Caco-2 (cell line): ENCODE results near the gene PPP1R9A. TPM values are rescaled to one million over a fixed set of nuclear protein-coding genes. Genes with fewer than 3 reads are reported as not detected.

Experiments
- BruUV-seq: library from RNA; stranded (reverse); fragments of 400-500 nt; replicated peaks from 2 replicates; lab custom pipeline; 2021; lab: Mats Ljungman, UMichigan
- CTCF ChIA-PET: fragments of 300-600 bp; sonication (Branson Sonifier 250); formaldehyde crosslinking; loops from one replicate; lab custom pipeline; 2022; ENCODE audit warnings: antibody characterized with exemption; lab: Charles Lee
- POLR2A ChIA-PET: fragments of 300-600 bp; sonication (Branson Sonifier 250); formaldehyde crosslinking; loops from one replicate; lab custom pipeline; 2022; ENCODE audit warnings: antibody characterized with exemption; lab: Charles Lee
- DNase-seq, 2 experiments: peaks; one replicate each; pipeline versions ENCODE4 v3.0.0 to v3.0.0-alpha.2; 2020 to 2022
- H3K27me3 ChIP-seq: replicated peaks from 2 replicates; pipeline ENCODE4 v1.6.0; 2011; ENCODE audit warnings: low read length; ENCODE audit not compliant: control insufficient read depth, insufficient read depth
- H3K36me3 ChIP-seq: 2 replicates; pipeline ENCODE4 v1.5.1; 2011; ENCODE audit warnings: low read length; ENCODE audit not compliant: control insufficient read depth, insufficient read depth
- H3K4me1 ChIP-seq: fragments of 250-450 bp; sonication (Bioruptor Pico); 2 replicates; pipeline ENCODE4 v1.5.1; 2020; ENCODE audit warnings: mild to moderate bottlenecking
- H3K4me3 ChIP-seq: 2 replicates; pipeline ENCODE4 v1.5.1; 2011; ENCODE audit warnings: low read depth, mild to moderate bottlenecking, control low read depth, low read length
- H3K9me3 ChIP-seq: fragments of 250-450 bp; sonication (Bioruptor Pico); 2 replicates; pipeline ENCODE4 v1.5.1; 2020; ENCODE audit warnings: mild to moderate bottlenecking, moderate library complexity
- H3K27ac Mint-ChIP-seq: one replicate; pipeline ENCODE4 v1.8.0; 2022; ENCODE audit warnings: mixed read lengths; ENCODE audit not compliant: unreplicated experiment
- H3K27me3 Mint-ChIP-seq: one replicate; pipeline ENCODE4 v1.8.0; 2022; ENCODE audit warnings: mixed read lengths; ENCODE audit not compliant: insufficient read depth, unreplicated experiment
- H3K36me3 Mint-ChIP-seq: one replicate; pipeline ENCODE4 v1.8.0; 2022; ENCODE audit warnings: mild to moderate bottlenecking, mixed read lengths; ENCODE audit not compliant: insufficient read depth, unreplicated experiment
- H3K4me1 Mint-ChIP-seq: one replicate; pipeline ENCODE4 v1.8.0; 2022; ENCODE audit warnings: low read depth, mixed read lengths; ENCODE audit not compliant: unreplicated experiment
- H3K4me3 Mint-ChIP-seq: one replicate; pipeline ENCODE4 v1.8.0; 2022; ENCODE audit warnings: mild to moderate bottlenecking, moderate library complexity, mixed read lengths; ENCODE audit not compliant: unreplicated experiment
- H3K9me3 Mint-ChIP-seq: one replicate; pipeline ENCODE4 v1.8.0; 2022; ENCODE audit warnings: mixed read lengths; ENCODE audit not compliant: unreplicated experiment
- intact Hi-C: fragments of 100-400 bp; cut with micrococcal nuclease; formaldehyde crosslinking; loops from one replicate; pipeline ENCODE4 v1.10.0; 2022; ENCODE audit not compliant: unreplicated experiment
- total RNA-seq: library from RNA; stranded (reverse); gene quantifications from 2 replicates; pipeline ENCODE4 v1.2.3, GENCODE V29; 2022
- TF ChIP-seq, protein P1 (sequence below), 2 experiments: fragments of 200-600 bp in 1 of 2; IDR thresholded peaks; 1 replicate in 1 of 2; 2 replicates in 1 of 2; pipeline versions ENCODE4 v1.5.1 to v1.8.0; 2011 to 2022; ENCODE audit warnings: antibody characterized with exemption in 1 of 2, control low read depth in 1 of 2, inconsistent platforms in 1 of 2, low read depth in 1 of 2, low read length in 1 of 2, mild to moderate bottlenecking in 1 of 2, moderate library complexity in 1 of 2; ENCODE audit not compliant: insufficient read depth in 1 of 2, severe bottlenecking in 1 of 2, unreplicated experiment in 1 of 2

The PPP1R9A gene
- total RNA-seq, 1 experiment from 2014 or later: 37.4 TPM

GRCh38 chr7:94882891-94883290 is 24.5 kb upstream of the PPP1R9A start:
- TF ChIP-seq, protein P1, sequence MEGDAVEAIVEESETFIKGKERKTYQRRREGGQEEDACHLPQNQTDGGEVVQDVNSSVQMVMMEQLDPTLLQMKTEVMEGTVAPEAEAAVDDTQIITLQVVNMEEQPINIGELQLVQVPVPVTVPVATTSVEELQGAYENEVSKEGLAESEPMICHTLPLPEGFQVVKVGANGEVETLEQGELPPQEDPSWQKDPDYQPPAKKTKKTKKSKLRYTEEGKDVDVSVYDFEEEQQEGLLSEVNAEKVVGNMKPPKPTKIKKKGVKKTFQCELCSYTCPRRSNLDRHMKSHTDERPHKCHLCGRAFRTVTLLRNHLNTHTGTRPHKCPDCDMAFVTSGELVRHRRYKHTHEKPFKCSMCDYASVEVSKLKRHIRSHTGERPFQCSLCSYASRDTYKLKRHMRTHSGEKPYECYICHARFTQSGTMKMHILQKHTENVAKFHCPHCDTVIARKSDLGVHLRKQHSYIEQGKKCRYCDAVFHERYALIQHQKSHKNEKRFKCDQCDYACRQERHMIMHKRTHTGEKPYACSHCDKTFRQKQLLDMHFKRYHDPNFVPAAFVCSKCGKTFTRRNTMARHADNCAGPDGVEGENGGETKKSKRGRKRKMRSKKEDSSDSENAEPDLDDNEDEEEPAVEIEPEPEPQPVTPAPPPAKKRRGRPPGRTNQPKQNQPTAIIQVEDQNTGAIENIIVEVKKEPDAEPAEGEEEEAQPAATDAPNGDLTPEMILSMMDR (IDR thresholded peaks at IDR 0.05; ENCODE audit: insufficient read depth in 1 of 2, low read depth in 1 of 2, low read length in 1 of 2, severe bottlenecking in 1 of 2, unreplicated experiment in 1 of 2): no peak
- CTCF ChIA-PET: no interaction called here
- peaks cover 6% of the 10 kb centered on the region for H3K9me3 ChIP-seq
- no peak overlapping the region for H3K4me3 ChIP-seq
- Mint-ChIP-seq H3K27me3 (no peaks in the 10 kb centered on the region), H3K36me3 (no peaks in the 10 kb centered on the region), H3K4me1 (no peaks in the 10 kb centered on the region), H3K4me3 (no peak overlapping the region), H3K9me3 (peaks cover 16% of the 10 kb centered on the region), H3K27ac (no peak overlapping the region)
- BruUV-seq: no TSS peak
- intact Hi-C loops: no loop called here
- POLR2A ChIA-PET: no interaction called here
- no peaks in the 10 kb centered on the region for H3K4me1 ChIP-seq
- DNase-seq: no peak
- H3K27me3 ChIP-seq: no peaks in the 10 kb centered on the region
- H3K36me3 ChIP-seq: no peaks in the 10 kb centered on the region

DNA sequence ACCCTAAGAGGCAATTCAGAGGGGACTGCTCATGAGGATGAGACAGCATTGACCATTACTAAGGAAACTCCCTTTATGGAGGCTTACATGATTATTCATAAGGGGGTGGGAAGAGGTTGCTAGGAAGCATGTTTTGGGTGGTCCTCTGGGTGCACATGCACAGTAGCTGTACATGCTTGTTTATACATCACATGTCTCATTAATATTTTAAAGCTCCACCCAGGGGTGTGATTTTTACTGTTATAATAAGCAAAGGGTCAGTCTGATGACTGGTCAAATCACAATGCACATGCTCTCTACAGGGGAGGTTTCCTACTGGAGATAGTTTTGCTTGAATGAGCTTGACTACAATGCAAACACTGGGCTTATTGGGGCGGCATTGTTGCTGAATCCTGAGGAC is 23.8 kb upstream of the PPP1R9A start:
- no peaks in the 10 kb centered on the region; the same call in 1 of the 2 replicates for H3K9me3 ChIP-seq
- intact Hi-C loops: no loop called here
- no peak overlapping the region for H3K27ac Mint-ChIP-seq
- TF ChIP-seq, protein P1 (IDR thresholded peaks at IDR 0.05; ENCODE audit: insufficient read depth in 1 of 2, low read depth in 1 of 2, low read length in 1 of 2, severe bottlenecking in 1 of 2, unreplicated experiment in 1 of 2): no peak
- no peaks in the 10 kb centered on the region for H3K36me3 ChIP-seq
- no peak for DNase-seq
- ChIA-PET CTCF (no interaction called here), POLR2A (no interaction called here)
- no peak overlapping the region for H3K4me3 ChIP-seq
- no peaks in the 10 kb centered on the region for H3K27me3 ChIP-seq
- no peaks in the 10 kb centered on the region for H3K4me1 Mint-ChIP-seq
- no peaks in the 10 kb centered on the region for H3K27me3 Mint-ChIP-seq
- peaks cover 8% of the 10 kb centered on the region for H3K9me3 Mint-ChIP-seq
- no TSS peak for BruUV-seq
- H3K36me3 Mint-ChIP-seq: no peaks in the 10 kb centered on the region
- H3K4me1 ChIP-seq: no peaks in the 10 kb centered on the region
- no peak overlapping the region for H3K4me3 Mint-ChIP-seq

DNA sequence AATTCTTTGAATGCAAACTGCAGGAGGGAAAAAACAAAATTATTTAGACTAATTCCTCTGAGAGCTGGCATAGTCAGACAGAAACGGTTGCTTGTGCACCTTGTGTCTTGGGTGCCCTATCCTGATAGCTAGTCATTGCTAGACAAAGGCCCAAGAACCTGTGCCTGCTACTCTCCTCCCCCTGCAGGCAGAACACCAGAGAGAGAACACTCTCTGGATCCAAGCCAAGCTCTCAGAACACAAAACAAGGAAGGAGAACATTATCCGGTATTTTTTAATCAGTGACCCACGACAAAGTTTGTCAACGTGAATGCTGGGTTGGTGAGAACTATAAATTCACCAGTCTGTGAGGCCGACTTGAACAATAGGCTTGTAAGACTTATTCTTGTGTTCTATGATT is 18.8 kb upstream of the PPP1R9A start:
- Histone ChIP-seq H3K9me3 (no peaks in the 10 kb centered on the region), H3K4me1 (no peaks in the 10 kb centered on the region), H3K36me3 (no peaks in the 10 kb centered on the region), H3K4me3 (no peak overlapping the region), H3K27me3 (no peaks in the 10 kb centered on the region)
- ChIA-PET CTCF (no interaction called here), POLR2A (no interaction called here)
- intact Hi-C loops: no loop called here
- Mint-ChIP-seq H3K9me3 (no peaks in the 10 kb centered on the region), H3K4me1 (no peaks in the 10 kb centered on the region), H3K36me3 (no peaks in the 10 kb centered on the region), H3K27me3 (no peaks in the 10 kb centered on the region), H3K27ac (no peak overlapping the region), H3K4me3 (no peak overlapping the region)
- DNase-seq: peak in 1 of 2 experiments; percentile 18
- TF ChIP-seq, protein P1 (IDR thresholded peaks at IDR 0.05; ENCODE audit: insufficient read depth in 1 of 2, low read depth in 1 of 2, low read length in 1 of 2, severe bottlenecking in 1 of 2, unreplicated experiment in 1 of 2): peak in 1 of 2 experiments; percentile 13
- BruUV-seq: no TSS peak
